Adipose tissue (tissue), 3 donors: ENCODE measurements around the gene IFNL3. TPM values are rescaled to one million over a fixed set of nuclear protein-coding genes. Genes with fewer than 3 reads are reported as not detected.
"Not testable (repeated sequence)": the region's sequence is repeated elsewhere in the genome, so short reads cannot be mapped to it uniquely, and the experiment has no call there.

Experiments
- H3K27ac ChIP-seq: one replicate; pipeline ENCODE4 v1.5.1; 2013; ENCODE audit warnings: low read depth, low read length
- WGBS, 3 donors: extraction: QIAGEN DNeasy Blood & Tissue Kit; methylation state at CpG; one replicate each; pipeline ENCODE4 v1.1.7; 2013; 5-methylcytosine and 5-hydroxymethylcytosine counted together
- polyA plus RNA-seq, 3 donors: library from polyadenylated mRNA; stranded (reverse); fragments of 200-250 nt; gene quantifications; one replicate each; pipeline ENCODE4 v1.2.3, GENCODE V29; 2013
- donor health status: healthy with polysubstance abuse.
- donor health status: Bipolar disorder and iron deficiency.
- donor health status: healthy.

IFNL3 gene
- not detected for polyA plus RNA-seq

- WGBS, 3 donors: 79 to 87% (median 79%) methylated on average over 6 to 12 of the region's 12 CpGs
- H3K27ac ChIP-seq: not testable (repeated sequence)
Measured at GRCh38 chr19:39244410-39245100, at the start of gene IFNL3. Gene IFNL3, minus strand, starts transcription at chr19:39245006. Its CDS starts 39 bp downstream, at chr19:39244967.

GRCh38 chr19:39293394-39293793, 48.6 kb upstream of the IFNL3 start:
- 63 to 81% (median 65%) methylated on average over 4 of the region's 4 CpGs for WGBS, 3 donors
- H3K27ac ChIP-seq: no peak overlapping the region

- 69 to 95% (median 89%) methylated on average over 1 of the region's 1 CpG for WGBS, 3 donors
- H3K27ac ChIP-seq: no peak overlapping the region
Measured at GRCh38 chr19:39284032-39284431, 39.2 kb upstream of the IFNL3 start.

- H3K27ac ChIP-seq: no peak overlapping the region
- 65 to 74% (median 67%) methylated on average over 1 of the region's 1 CpG for whole genome bisulfite sequencing, 3 donors
Measured at GRCh38 chr19:39282021-39282420, 37.2 kb upstream of the IFNL3 start.

DNA sequence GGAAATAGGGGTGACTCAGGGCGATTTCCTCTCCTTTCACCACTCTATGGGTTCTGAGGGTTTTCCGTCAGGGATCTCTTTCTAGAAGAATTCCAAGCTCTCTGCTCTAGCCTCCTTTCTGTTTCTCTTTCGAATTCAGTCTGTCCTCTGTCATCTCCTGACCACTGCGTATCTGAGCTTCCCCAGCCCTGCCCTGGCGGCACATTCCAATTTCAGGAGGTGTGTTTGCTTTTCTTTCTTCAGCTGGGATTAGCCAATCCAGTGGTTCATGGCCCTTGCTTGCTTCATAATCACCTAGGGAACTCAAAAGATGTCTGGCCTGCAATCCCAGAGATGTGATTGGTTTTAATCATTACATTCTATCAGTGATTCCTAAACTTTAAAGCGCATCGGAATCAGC, 32.8 kb upstream of the IFNL3 start:
- H3K27ac ChIP-seq: no peak overlapping the region
- WGBS, 3 donors: 69 to 80% (median 72%) methylated on average over 7 of the region's 7 CpGs

DNA sequence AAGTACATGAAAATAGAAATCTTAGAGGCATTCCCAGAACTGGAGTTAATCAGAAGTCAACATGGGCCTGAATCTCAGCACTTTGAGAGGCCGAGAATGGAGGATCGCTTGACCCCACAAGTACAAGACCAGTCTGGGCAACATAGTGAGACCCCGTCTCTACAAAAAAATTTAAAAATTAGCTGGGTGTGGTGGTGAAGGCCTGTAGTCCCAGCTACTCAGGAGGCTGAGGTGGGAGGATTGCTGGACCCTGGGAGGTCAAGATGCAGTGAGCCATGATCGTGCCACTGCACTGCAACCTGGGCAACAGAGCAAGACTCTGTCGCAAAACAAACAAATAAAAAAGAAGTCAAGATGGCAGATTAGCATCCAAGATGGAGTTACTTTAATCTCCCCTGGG, 31.9 kb upstream of the IFNL3 start:
- WGBS, 3 donors: 92 to 94% (median 93%) methylated on average over 5 of the region's 5 CpGs
- H3K27ac ChIP-seq: no peak overlapping the region

DNA sequence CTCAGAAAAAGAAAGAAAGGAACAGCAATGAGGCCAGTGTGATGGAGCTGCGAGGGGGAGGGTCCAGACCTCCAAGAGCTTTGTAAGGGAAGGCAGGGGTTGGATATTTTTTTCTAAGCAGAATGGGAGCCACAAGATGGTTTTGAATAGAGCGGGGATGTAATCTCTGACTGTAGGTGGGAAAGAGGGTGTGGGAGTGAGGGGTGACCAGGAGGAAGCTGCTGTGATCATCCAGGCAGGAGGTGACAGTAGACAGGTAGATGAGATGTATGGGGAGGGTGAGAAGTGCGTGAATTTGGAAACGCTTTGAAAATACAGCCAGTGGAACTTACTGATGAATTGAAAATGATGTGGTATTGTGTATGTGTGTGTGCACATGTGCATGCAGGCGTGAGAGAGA, 30.8 kb upstream of the IFNL3 start:
- H3K27ac ChIP-seq: no peak overlapping the region
- 82 to 83% (median 83%) methylated on average over 5 of the region's 5 CpGs for WGBS, 3 donors

- not testable (repeated sequence) for H3K27ac ChIP-seq
- WGBS, 3 donors: 87 to 92% (median 87%) methylated on average over 5 of the region's 5 CpGs
Measured at GRCh38 chr19:39273859-39274258, 29.1 kb upstream of the IFNL3 start.

- H3K27ac ChIP-seq: no peak overlapping the region
- 69 to 82% (median 72%) methylated on average over 9 of the region's 9 CpGs for WGBS, 3 donors
Measured at GRCh38 chr19:39270036-39270871, 25.4 kb upstream of the IFNL3 start.

DNA sequence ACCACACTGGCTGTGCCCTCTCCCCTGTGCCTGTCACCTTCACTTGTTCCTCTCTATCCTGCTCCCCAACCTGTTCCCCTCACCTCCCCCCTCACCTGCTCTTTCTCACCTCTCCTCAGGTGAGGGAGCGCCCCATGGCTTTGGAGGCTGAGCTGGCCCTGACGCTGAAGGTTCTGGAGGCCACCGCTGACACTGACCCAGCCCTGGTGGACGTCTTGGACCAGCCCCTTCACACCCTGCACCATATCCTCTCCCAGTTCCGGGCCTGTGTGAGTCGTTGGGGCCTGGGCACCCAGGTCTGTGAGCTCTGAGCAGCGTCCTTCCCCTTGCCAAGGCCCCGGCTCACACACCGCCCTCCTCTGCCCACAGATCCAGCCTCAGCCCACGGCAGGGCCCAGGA, 24.6 kb upstream of the IFNL3 start:
- WGBS, 3 donors: 75 to 76% (median 76%) methylated on average over 7 to 10 of the region's 10 CpGs
- H3K27ac ChIP-seq: not testable (repeated sequence)

DNA sequence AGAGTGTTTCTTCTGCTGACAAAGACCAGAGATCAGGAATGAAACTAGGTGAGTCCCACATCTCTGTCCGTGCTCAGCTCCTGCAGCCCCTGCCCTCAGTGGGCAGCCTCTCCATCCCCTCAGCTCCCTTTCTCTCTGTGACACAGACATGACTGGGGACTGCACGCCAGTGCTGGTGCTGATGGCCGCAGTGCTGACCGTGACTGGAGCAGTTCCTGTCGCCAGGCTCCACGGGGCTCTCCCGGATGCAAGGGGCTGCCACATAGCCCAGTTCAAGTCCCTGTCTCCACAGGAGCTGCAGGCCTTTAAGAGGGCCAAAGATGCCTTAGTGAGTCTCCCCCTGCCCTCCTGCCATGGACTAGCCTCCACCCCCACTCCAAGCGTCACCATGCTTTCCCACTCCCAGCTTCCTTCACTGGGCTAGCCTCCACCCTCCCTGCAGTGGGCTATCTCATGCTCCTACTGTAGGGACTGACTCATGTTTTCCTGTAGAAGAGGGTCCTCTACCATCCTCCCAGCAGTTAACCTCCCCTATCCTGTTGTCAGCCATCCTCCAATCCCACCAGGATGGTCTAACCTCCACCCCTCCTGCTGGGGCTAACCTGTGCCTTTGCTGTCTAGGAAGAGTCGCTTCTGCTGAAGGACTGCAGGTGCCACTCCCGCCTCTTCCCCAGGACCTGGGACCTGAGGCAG, 23.9 kb upstream of the IFNL3 start:
- WGBS, 3 donors: 69 to 91% (median 83%) methylated on average over 7 to 10 of the region's 10 CpGs
- not testable (repeated sequence) for H3K27ac ChIP-seq

GRCh38 chr19:39268085-39268484, 23.3 kb upstream of the IFNL3 start, which contains the start of gene IFNL2:
Gene IFNL2, plus strand, starts transcription at chr19:39268396. Its CDS starts 173 bp downstream, at chr19:39268569.
- H3K27ac ChIP-seq: not testable (repeated sequence)
- WGBS, 3 donors: no CpG with 5 or more reads among the region's 1 CpG

- 22 to 68% (median 40%) methylated on average over 34 to 39 of the region's 39 CpGs for WGBS, 3 donors
- no peak overlapping the region for H3K27ac ChIP-seq
Measured at GRCh38 chr19:39265321-39265916, 20.6 kb upstream of the IFNL3 start.

DNA sequence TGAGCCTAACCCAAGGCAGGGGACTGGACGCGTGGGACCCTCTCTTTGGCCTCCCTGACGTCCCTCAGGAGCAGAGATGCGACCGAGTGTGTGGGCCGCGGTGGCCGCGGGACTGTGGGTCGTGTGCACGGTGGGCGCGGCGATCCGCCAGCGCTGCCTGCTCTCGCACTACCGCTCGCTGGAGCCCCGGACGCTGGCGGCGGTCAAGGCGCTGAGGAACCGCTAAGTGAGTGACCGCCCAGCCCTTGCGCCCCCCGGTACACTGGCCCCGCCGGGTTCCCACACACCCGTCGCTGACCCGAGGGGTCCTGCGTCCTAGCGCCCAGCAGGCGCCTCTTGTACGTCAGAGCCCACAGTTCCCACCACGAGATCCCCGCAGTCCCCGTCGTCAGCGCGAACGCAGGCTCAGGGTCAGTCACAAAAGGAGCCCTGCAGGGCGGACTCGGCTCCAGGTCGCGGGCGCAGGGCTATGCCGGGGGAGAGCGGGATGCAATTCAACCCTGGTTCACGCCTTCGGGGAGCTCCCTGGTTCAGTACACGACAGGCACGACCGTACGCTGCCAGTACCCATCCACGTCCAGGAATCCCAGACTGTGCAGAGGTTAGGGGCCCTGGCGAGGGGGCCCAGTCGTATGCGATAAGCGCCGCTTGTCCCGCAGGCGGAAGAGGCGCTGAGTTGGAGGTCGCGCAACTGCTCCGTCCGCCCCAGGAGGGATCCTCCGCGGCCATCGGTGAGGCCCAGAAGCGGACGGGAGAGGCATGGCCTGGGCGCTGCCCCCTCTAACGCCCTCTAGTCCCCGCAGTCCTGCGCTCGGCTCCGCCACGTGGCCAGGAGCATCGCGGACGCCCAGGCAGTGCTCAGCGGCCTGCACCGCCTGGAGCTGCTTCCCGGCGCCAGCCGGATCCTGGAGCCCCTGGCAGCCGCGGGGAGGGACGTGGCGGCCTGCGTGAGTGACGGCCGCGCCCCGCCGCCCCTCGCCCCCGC, 19.8 kb upstream of the IFNL3 start:
- H3K27ac ChIP-seq: no peak overlapping the region
- 4 to 15% (median 7%) methylated on average over 89 to 102 of the region's 102 CpGs for WGBS, 3 donors

- 12 to 26% (median 17%) methylated on average over 16 to 17 of the region's 17 CpGs for WGBS, 3 donors
- no peak overlapping the region for H3K27ac ChIP-seq
Measured at GRCh38 chr19:39263912-39264305, 19.1 kb upstream of the IFNL3 start.

- WGBS, 3 donors: 87 to 93% (median 91%) methylated on average over 4 of the region's 4 CpGs
- H3K27ac ChIP-seq: no peak overlapping the region
Measured at GRCh38 chr19:39262496-39262895, 17.7 kb upstream of the IFNL3 start.

DNA sequence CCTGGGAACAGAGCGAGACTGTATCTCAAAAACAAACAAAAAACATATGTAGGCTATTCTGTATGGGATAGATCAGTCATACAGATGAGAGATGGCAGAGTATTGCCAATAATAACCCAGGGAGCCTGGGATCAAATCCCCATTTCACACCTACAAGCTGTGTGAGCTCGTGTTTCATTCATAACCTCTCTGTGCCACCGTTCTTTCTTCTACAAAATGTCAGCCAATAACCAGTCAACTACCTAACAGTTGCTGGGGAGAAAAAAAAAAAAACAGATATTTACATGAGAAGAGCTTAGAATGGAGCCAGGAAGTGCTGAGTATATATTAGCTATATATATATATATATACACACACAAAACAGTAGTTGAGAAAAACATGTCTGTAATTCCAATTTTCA, 16.9 kb upstream of the IFNL3 start:
- H3K27ac ChIP-seq: no peak overlapping the region
- WGBS, 3 donors: 76 to 91% (median 81%) methylated on average over 3 of the region's 3 CpGs

DNA sequence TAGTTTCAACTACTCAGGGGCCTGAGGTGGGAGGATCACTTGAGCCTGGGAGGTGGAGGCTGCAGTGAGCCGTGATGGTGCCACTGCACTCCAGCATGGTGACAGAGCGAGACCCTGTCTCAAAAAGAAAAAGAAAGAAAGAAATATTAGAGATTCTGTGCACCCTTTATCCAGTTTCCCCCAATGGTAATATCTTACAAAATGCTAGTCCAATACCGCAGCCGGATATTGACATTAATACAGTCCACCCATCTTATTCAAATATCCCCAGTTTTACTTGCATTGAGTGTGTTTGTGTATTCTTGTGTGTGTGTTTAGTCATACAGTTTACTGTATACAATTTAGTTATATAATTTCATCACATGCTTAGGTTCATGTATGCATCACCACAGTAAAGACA, 12.4 kb upstream of the IFNL3 start:
- H3K27ac ChIP-seq: no peak overlapping the region
- 94 to 99% (median 95%) methylated on average over 4 of the region's 4 CpGs for WGBS, 3 donors
